Gastroesophageal sphincter (tissue), 4 donors: Measurements from ENCODE around the gene FSHR. TPM values are rescaled to one million over a fixed set of nuclear protein-coding genes. Genes with fewer than 3 reads are reported as not detected.

Experiments used
- ATAC-seq: fragments of 150-250 bp; one replicate; pipeline ENCODE4 v1.9.1; 2016; ENCODE audit warnings: mild to moderate bottlenecking, moderate library complexity
- H3K27ac ChIP-seq, 4 donors: fragments of 200-600 bp; sonication (generic) in 3 of 4; 1 replicate in 3 of 4; 2 replicates in 1 of 4; pipeline ENCODE4 v1.5.1; 2016 to 2019
- H3K27me3 ChIP-seq: fragments of 200-600 bp; sonication (generic); one replicate; pipeline ENCODE4 v1.5.1; 2019
- H3K36me3 ChIP-seq, 2 donors: fragments of 200-600 bp; sonication (generic); one replicate each; pipeline ENCODE4 v1.5.1; 2019; ENCODE audit warnings: control low read depth in 1 of 2
- H3K4me1 ChIP-seq, 3 donors: fragments of 200-600 bp; sonication (generic); 1 replicate in 2 of 3; 2 replicates in 1 of 3; pipeline ENCODE4 v1.5.1; 2016 to 2019; ENCODE audit warnings: control low read depth in 2 of 3
- H3K4me3 ChIP-seq, 2 donors: fragments of 200-600 bp; sonication (generic); one replicate each; pipeline ENCODE4 v1.5.1; 2019; ENCODE audit warnings: mild to moderate bottlenecking in 1 of 2, moderate library complexity in 1 of 2
- H3K9me3 ChIP-seq, 3 donors: fragments of 200-600 bp; sonication (generic); one replicate each; pipeline ENCODE4 v1.5.1; 2017 to 2019; ENCODE audit warnings: control low read depth in 2 of 3
- EP300 ChIP-seq: sonication (generic); formaldehyde crosslinking; IDR thresholded peaks from one replicate; pipeline ENCODE4 v1.6.1; 2017; ENCODE audit warnings: antibody characterized with exemption, mild to moderate bottlenecking
- POLR2A ChIP-seq, 2 donors: fragments of 450-650 bp; IDR thresholded peaks; one replicate each; pipeline ENCODE4 v1.6.1; 2017; ENCODE audit warnings: antibody characterized with exemption in 2 of 2, mild to moderate bottlenecking in 2 of 2, moderate library complexity in 1 of 2
- POLR2AphosphoS5 ChIP-seq: sonication (generic); formaldehyde crosslinking; IDR thresholded peaks from one replicate; pipeline ENCODE4 v1.6.1; 2017; ENCODE audit warnings: antibody characterized with exemption
- WGBS, 2 donors: methylation state at CpG; one replicate each; pipeline ENCODE4 v1.1.5; 2018; ENCODE audit warnings: low coverage in 1 of 2; 5-methylcytosine and 5-hydroxymethylcytosine counted together
- total RNA-seq, 4 donors: library from RNA; depleted of rRNA; stranded (reverse); fragments of >200 nt; gene quantifications; one replicate each; pipeline ENCODE4 v1.1.0, GENCODE V29; 2016
- TF ChIP-seq, protein P1 (sequence below), 4 experiments: fragments of 200-600 bp in 2 of 4; fragments of 450-650 bp in 2 of 4; sonication (generic) in 1 of 4; IDR thresholded peaks; one replicate each; pipeline ENCODE4 v1.5.1; 2017 to 2019; ENCODE audit warnings: antibody characterized with exemption in 4 of 4, mild to moderate bottlenecking in 2 of 4, moderate library complexity in 2 of 4

FSHR gene
- total RNA-seq, 4 donors from 2014 or later: not detected

DNA sequence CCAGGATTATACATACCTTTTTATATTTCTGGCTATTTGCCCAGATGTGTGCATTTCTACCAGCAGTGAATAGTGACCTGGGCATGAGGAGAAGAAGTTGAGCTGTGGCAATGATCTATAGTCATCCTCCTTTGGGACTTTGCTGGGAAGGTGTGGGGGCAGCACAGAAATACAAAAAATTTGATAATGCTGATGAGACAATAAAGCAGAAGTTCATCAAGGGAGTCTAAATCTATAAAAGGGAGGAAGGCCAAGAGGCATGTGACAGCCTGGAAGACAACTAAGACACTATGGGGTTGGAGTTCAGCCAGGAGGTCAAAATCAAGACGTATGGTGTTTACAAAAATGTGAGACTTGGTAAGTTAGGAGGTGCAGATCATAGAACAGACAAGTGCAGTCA lies 52.2 kb downstream of the FSHR start:
- H3K9me3 ChIP-seq: peaks cover 0 to 4% (median 0%) of the 10 kb centered on the region in 3 donors
- no peaks in the 10 kb centered on the region for H3K4me1 ChIP-seq
- H3K27ac ChIP-seq: no peak overlapping the region
- 30 to 55% methylated on average over 1 of the region's 1 CpG for whole genome bisulfite sequencing, 2 donors
- no peak overlapping the region for H3K4me3 ChIP-seq
- H3K27me3 ChIP-seq: no peaks in the 10 kb centered on the region
- TF ChIP-seq POLR2AphosphoS5 (no peak), POLR2A (IDR thresholded peaks at IDR 0.05) (no peak), EP300 (no peak)
- TF ChIP-seq, protein P1, sequence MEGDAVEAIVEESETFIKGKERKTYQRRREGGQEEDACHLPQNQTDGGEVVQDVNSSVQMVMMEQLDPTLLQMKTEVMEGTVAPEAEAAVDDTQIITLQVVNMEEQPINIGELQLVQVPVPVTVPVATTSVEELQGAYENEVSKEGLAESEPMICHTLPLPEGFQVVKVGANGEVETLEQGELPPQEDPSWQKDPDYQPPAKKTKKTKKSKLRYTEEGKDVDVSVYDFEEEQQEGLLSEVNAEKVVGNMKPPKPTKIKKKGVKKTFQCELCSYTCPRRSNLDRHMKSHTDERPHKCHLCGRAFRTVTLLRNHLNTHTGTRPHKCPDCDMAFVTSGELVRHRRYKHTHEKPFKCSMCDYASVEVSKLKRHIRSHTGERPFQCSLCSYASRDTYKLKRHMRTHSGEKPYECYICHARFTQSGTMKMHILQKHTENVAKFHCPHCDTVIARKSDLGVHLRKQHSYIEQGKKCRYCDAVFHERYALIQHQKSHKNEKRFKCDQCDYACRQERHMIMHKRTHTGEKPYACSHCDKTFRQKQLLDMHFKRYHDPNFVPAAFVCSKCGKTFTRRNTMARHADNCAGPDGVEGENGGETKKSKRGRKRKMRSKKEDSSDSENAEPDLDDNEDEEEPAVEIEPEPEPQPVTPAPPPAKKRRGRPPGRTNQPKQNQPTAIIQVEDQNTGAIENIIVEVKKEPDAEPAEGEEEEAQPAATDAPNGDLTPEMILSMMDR (IDR thresholded peaks at IDR 0.05): no peak
- ATAC-seq: no peak
- no peaks in the 10 kb centered on the region for H3K36me3 ChIP-seq

DNA sequence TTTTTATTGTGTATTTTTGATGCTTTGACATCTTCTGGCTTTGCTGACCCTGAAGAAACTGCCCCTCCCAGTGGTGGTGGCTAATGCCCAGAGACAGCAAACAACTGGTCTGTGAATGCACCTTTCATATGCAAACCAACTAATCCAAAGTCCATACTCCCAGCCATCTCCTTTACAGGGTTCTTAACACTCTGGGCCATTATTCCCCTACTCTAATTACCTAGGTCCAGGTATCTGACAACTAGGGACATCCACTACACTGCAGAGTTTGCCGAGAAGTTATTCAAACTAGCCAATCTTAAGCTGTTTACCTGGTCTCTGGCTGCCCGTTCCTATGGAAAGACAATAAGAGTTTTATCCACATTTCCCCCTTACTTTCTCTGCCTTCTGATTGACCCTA lies 73.6 kb downstream of the FSHR start:
- TF ChIP-seq POLR2A (IDR thresholded peaks at IDR 0.05) (no peak), POLR2AphosphoS5 (no peak), EP300 (no peak)
- TF ChIP-seq, protein P1 (IDR thresholded peaks at IDR 0.05): no peak
- H3K36me3 ChIP-seq: no peaks in the 10 kb centered on the region
- no peak for ATAC-seq
- H3K27me3 ChIP-seq: no peaks in the 10 kb centered on the region
- WGBS, 2 donors: 92% methylated on average over 2 of the region's 2 CpGs; no CpG with 5 or more reads in 1 of the 2 donors
- H3K27ac ChIP-seq: no peak overlapping the region
- H3K4me1 ChIP-seq: no peaks in the 10 kb centered on the region
- no peak overlapping the region for H3K4me3 ChIP-seq
- H3K9me3 ChIP-seq: no peaks in the 10 kb centered on the region

DNA sequence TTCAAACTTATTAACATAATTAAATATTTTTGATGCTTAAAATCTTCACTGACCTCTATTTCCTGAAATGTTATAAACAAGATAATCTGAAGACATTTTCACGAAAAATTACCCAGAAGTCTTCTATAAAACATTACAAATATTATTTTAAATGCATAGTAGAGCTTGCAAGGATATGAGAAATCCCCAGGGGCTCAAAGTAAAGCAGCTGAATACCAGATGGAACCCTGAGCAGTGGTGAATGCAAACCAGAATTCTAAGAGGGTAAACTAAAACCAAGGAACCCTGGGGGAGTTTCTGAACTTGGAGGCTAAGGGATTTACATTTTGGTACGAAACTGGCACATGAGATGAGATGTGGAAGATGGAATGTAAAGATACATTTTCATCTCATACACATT lies 83.6 kb downstream of the FSHR start:
- H3K4me3 ChIP-seq: no peak overlapping the region
- ATAC-seq: no peak
- no peak overlapping the region for H3K27ac ChIP-seq
- H3K36me3 ChIP-seq: no peaks in the 10 kb centered on the region
- no peaks in the 10 kb centered on the region for H3K27me3 ChIP-seq
- peaks cover 0 to 5% (median 0%) of the 10 kb centered on the region in 3 donors for H3K9me3 ChIP-seq
- H3K4me1 ChIP-seq: no peaks in the 10 kb centered on the region
- TF ChIP-seq, protein P1 (IDR thresholded peaks at IDR 0.05): no peak
- no peak for TF ChIP-seq POLR2A (IDR thresholded peaks at IDR 0.05)
- TF ChIP-seq EP300: no peak
- WGBS, 2 donors: 44 to 52% methylated on average over 2 of the region's 2 CpGs

DNA sequence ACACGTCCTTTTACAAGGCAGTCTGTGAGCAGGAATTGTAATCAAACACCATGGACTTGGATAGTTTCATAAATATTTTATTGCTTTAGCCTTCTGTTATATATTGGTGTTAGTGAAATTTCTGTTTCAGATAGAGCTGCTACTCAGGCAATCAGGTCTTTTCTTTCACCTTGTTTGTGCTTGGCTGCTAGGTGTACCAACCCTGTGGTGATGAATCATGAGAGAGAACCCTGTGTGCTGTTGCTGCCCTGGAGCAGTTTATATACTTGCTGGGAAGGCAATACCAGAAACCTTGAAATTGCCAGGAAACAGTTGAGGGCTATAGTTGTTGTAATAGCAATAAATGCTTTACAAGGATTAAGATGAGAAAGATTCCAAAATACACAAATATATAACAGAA lies 84.5 kb downstream of the FSHR start:
- TF ChIP-seq, protein P1 (IDR thresholded peaks at IDR 0.05): no peak
- TF ChIP-seq POLR2AphosphoS5 (no peak), POLR2A (IDR thresholded peaks at IDR 0.05) (no peak), EP300 (no peak)
- H3K4me1 ChIP-seq: no peaks in the 10 kb centered on the region
- no peaks in the 10 kb centered on the region for H3K36me3 ChIP-seq
- ATAC-seq: no peak
- H3K27me3 ChIP-seq: no peaks in the 10 kb centered on the region
- peaks cover 0 to 5% (median 0%) of the 10 kb centered on the region in 3 donors for H3K9me3 ChIP-seq
- 6 to 11% methylated on average over 1 of the region's 1 CpG for WGBS, 2 donors
- H3K4me3 ChIP-seq: no peak overlapping the region
- H3K27ac ChIP-seq: no peak overlapping the region

DNA sequence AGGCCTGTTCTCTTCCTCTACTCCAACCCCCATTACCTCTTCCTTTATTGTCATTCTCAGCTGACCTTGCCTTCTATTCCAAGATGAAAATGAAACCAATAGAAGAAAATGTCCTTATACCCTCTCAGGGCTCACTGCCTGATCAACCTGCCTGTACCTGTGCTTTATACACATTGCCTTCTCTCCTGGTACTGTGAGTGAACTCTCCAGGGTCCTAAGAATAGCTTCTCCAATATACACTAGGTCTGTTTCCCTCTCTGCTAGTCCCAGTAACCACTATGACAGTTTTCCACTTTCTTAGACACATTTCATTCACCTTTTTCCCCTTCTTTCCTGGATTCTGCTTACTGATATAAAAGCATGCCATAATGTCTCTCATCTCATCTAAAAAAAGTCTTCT lies 85.7 kb downstream of the FSHR start:
- H3K36me3 ChIP-seq: no peaks in the 10 kb centered on the region
- no peaks in the 10 kb centered on the region for H3K4me1 ChIP-seq
- no peak overlapping the region for H3K27ac ChIP-seq
- TF ChIP-seq EP300 (no peak), POLR2AphosphoS5 (no peak), POLR2A (IDR thresholded peaks at IDR 0.05) (no peak)
- TF ChIP-seq, protein P1 (IDR thresholded peaks at IDR 0.05): no peak
- ATAC-seq: no peak
- H3K4me3 ChIP-seq: no peak overlapping the region
- no peaks in the 10 kb centered on the region for H3K27me3 ChIP-seq
- H3K9me3 ChIP-seq: peaks cover 0 to 5% (median 0%) of the 10 kb centered on the region in 3 donors
